Measurements from ENCODE around the gene DIP2C.

DIP2C gene

GRCh38 chr10:504121-504611, 185.3 kb downstream of the DIP2C start:
- Histone ChIP-seq H3K79me2 (ENCODE audit: insufficient read depth, low read length) (no peaks in the 10 kb centered on the region), H3K4me1 (ENCODE audit: insufficient read depth, low read length) (no peaks in the 10 kb centered on the region), H3K27me3 (ENCODE audit: insufficient read depth, low read length, poor library complexity) (peaks cover 3% of the 10 kb centered on the region), H3K9me3 (ENCODE audit: insufficient read depth, low read length, severe bottlenecking) (peaks cover 17% of the 10 kb centered on the region), H4K20me1 (ENCODE audit: insufficient read depth, low read length) (no peaks in the 10 kb centered on the region; the same call in 1 of the 2 replicates), H2AFZ (ENCODE audit: low read depth, low read length) (no peak overlapping the region), H3K4me3 (ENCODE audit: low read depth in 1 of 2, low read length in 2 of 2) (no peak overlapping the region), H3K27ac (ENCODE audit: low read length) (no peak overlapping the region), H3K36me3 (ENCODE audit: insufficient read depth, low read length) (no peaks in the 10 kb centered on the region), H3K4me2 (ENCODE audit: insufficient read depth, low read length) (no peak overlapping the region), H3K9ac (ENCODE audit: low read depth, low read length) (no peak overlapping the region)
- DNase-seq (no peak), ATAC-seq (ENCODE audit: insufficient read depth, low read depth) (no peak)
- TF ChIP-seq CTCF (IDR thresholded peaks at IDR 0.05; ENCODE audit: borderline replicate concordance, extremely low read depth, low read length, poor library complexity, severe bottlenecking): no peak
- TF ChIP-seq EZH2 (IDR thresholded peaks at IDR 0.05; ENCODE audit: borderline replicate concordance, low read depth, low read length, severe bottlenecking): no peak

- Histone ChIP-seq H3K27ac (ENCODE audit: low read length) (no peak overlapping the region), H3K4me1 (ENCODE audit: insufficient read depth, low read length) (no peaks in the 10 kb centered on the region), H3K79me2 (ENCODE audit: insufficient read depth, low read length) (no peaks in the 10 kb centered on the region), H3K4me3 (ENCODE audit: low read depth in 1 of 2, low read length in 2 of 2) (no peak overlapping the region), H3K27me3 (ENCODE audit: insufficient read depth, low read length, poor library complexity) (peaks cover 10% of the 10 kb centered on the region), H3K4me2 (ENCODE audit: insufficient read depth, low read length) (no peak overlapping the region), H2AFZ (ENCODE audit: low read depth, low read length) (no peak overlapping the region), H3K9me3 (ENCODE audit: insufficient read depth, low read length, severe bottlenecking) (peaks cover 17% of the 10 kb centered on the region), H3K9ac (ENCODE audit: low read depth, low read length) (no peak overlapping the region), H3K36me3 (ENCODE audit: insufficient read depth, low read length) (no peaks in the 10 kb centered on the region), H4K20me1 (ENCODE audit: insufficient read depth, low read length) (no peaks in the 10 kb centered on the region; the same call in 1 of the 2 replicates)
- TF ChIP-seq CTCF (IDR thresholded peaks at IDR 0.05; ENCODE audit: borderline replicate concordance, extremely low read depth, low read length, poor library complexity, severe bottlenecking) (no peak), EZH2 (IDR thresholded peaks at IDR 0.05; ENCODE audit: borderline replicate concordance, low read depth, low read length, severe bottlenecking) (no peak)
- DNase-seq (no peak), ATAC-seq (ENCODE audit: insufficient read depth, low read depth) (no peak)
Observed at GRCh38 chr10:501596-501995, 187.9 kb downstream of the DIP2C start.

- Histone ChIP-seq H3K27me3 (ENCODE audit: insufficient read depth, low read length, poor library complexity) (peaks cover 17% of the 10 kb centered on the region), H3K9me3 (ENCODE audit: insufficient read depth, low read length, severe bottlenecking) (peaks cover 10% of the 10 kb centered on the region), H3K4me1 (ENCODE audit: insufficient read depth, low read length) (no peaks in the 10 kb centered on the region), H3K9ac (ENCODE audit: low read depth, low read length) (no peak overlapping the region), H3K36me3 (ENCODE audit: insufficient read depth, low read length) (no peaks in the 10 kb centered on the region), H4K20me1 (ENCODE audit: insufficient read depth, low read length) (no peaks in the 10 kb centered on the region), H3K4me3 (ENCODE audit: low read depth in 1 of 2, low read length in 2 of 2) (no peak overlapping the region), H2AFZ (ENCODE audit: low read depth, low read length) (no peak overlapping the region), H3K27ac (ENCODE audit: low read length) (no peak overlapping the region), H3K79me2 (ENCODE audit: insufficient read depth, low read length) (no peaks in the 10 kb centered on the region), H3K4me2 (ENCODE audit: insufficient read depth, low read length) (no peak overlapping the region)
- ATAC-seq (ENCODE audit: insufficient read depth, low read depth) (no peak), DNase-seq (no peak)
- TF ChIP-seq EZH2 (IDR thresholded peaks at IDR 0.05; ENCODE audit: borderline replicate concordance, low read depth, low read length, severe bottlenecking) (no peak), CTCF (IDR thresholded peaks at IDR 0.05; ENCODE audit: borderline replicate concordance, extremely low read depth, low read length, poor library complexity, severe bottlenecking) (no peak)
Observed at GRCh38 chr10:500876-501275, 188.6 kb downstream of the DIP2C start.

- no peaks in the 10 kb centered on the region for H3K36me3 ChIP-seq (ENCODE audit: insufficient read depth, low read length)
- no peak overlapping the region for H2AFZ ChIP-seq (ENCODE audit: low read depth, low read length)
- TF ChIP-seq EZH2 (IDR thresholded peaks at IDR 0.05; ENCODE audit: borderline replicate concordance, low read depth, low read length, severe bottlenecking) (no peak), CTCF (IDR thresholded peaks at IDR 0.05; ENCODE audit: borderline replicate concordance, extremely low read depth, low read length, poor library complexity, severe bottlenecking) (no peak)
- ATAC-seq (ENCODE audit: insufficient read depth, low read depth) (no peak), DNase-seq (no peak)
- no peaks in the 10 kb centered on the region for H3K79me2 ChIP-seq (ENCODE audit: insufficient read depth, low read length)
- no peak overlapping the region for H3K4me3 ChIP-seq (ENCODE audit: low read depth in 1 of 2, low read length in 2 of 2)
- peaks cover 26% of the 10 kb centered on the region for H3K27me3 ChIP-seq (ENCODE audit: insufficient read depth, low read length, poor library complexity)
- peaks cover 2% of the 10 kb centered on the region for H3K9me3 ChIP-seq (ENCODE audit: insufficient read depth, low read length, severe bottlenecking)
- H3K9ac ChIP-seq (ENCODE audit: low read depth, low read length): no peak overlapping the region
- no peaks in the 10 kb centered on the region for H4K20me1 ChIP-seq (ENCODE audit: insufficient read depth, low read length)
- no peak overlapping the region for H3K4me2 ChIP-seq (ENCODE audit: insufficient read depth, low read length)
- no peak overlapping the region for H3K27ac ChIP-seq (ENCODE audit: low read length)
- H3K4me1 ChIP-seq (ENCODE audit: insufficient read depth, low read length): no peaks in the 10 kb centered on the region
Observed at GRCh38 chr10:499991-500390, 189.5 kb downstream of the DIP2C start.

All from DND-41 (cell line).